Liver (tissue), 9 donors: ENCODE results near the gene AIPL1. TPM values are rescaled to one million over a fixed set of nuclear protein-coding genes. Genes with fewer than 3 reads are reported as not detected.

Experiments used
- DNase-seq: peaks from one replicate; pipeline ENCODE4 v3.0.0-alpha.2; 2017; ENCODE audit warnings: low spot score
- H3K27ac ChIP-seq, 2 donors: one replicate each; pipeline ENCODE4 v1.7.0; 2013; ENCODE audit warnings: inconsistent platforms in 2 of 2, low read length in 2 of 2, control low read depth in 1 of 2, low read depth in 1 of 2, mild to moderate bottlenecking in 1 of 2
- H3K27me3 ChIP-seq, 4 donors: one replicate each; pipeline versions ENCODE4 v1.6.1 to v1.7.0; 2013; ENCODE audit warnings: low read length in 3 of 4, inconsistent platforms in 1 of 4, mild to moderate bottlenecking in 1 of 4, moderate library complexity in 1 of 4; ENCODE audit not compliant: control insufficient read depth in 4 of 4, insufficient read depth in 4 of 4
- H3K36me3 ChIP-seq, 4 donors: one replicate each; pipeline versions ENCODE4 v1.6.1 to v1.7.0; 2013; ENCODE audit warnings: low read length in 3 of 4, mild to moderate bottlenecking in 3 of 4, low read depth in 1 of 4, moderate library complexity in 1 of 4; ENCODE audit not compliant: control insufficient read depth in 4 of 4, insufficient read depth in 3 of 4
- H3K4me1 ChIP-seq, 4 donors: one replicate each; pipeline versions ENCODE4 v1.6.1 to v1.7.0; 2013; ENCODE audit warnings: low read length in 3 of 4, mild to moderate bottlenecking in 3 of 4, moderate library complexity in 1 of 4; ENCODE audit not compliant: control insufficient read depth in 4 of 4, insufficient read depth in 4 of 4
- H3K4me3 ChIP-seq, 3 donors: one replicate each; pipeline versions ENCODE4 v1.6.1 to v1.7.0; 2013; ENCODE audit warnings: low read length in 3 of 3, control low read depth in 1 of 3, low read depth in 1 of 3, mild to moderate bottlenecking in 1 of 3
- H3K9ac ChIP-seq, 2 donors: one replicate each; pipeline ENCODE4 v1.7.0; 2013; ENCODE audit warnings: low read length in 2 of 2, mild to moderate bottlenecking in 2 of 2, moderate library complexity in 2 of 2, control low read depth in 1 of 2, low read depth in 1 of 2
- H3K9me3 ChIP-seq, 4 donors: one replicate each; pipeline versions ENCODE4 v1.6.1 to v1.7.0; 2013; ENCODE audit warnings: low read length in 3 of 4; ENCODE audit not compliant: control insufficient read depth in 4 of 4
- ATF3 ChIP-seq: IDR thresholded peaks from 2 replicates; pipeline ENCODE4 v1.6.1; 2016; ENCODE audit warnings: antibody characterized with exemption
- CTCF ChIP-seq: fragments of 150-350 bp; IDR thresholded peaks from 2 replicates; pipeline ENCODE4 v1.5.1; 2017; ENCODE audit warnings: improper control_type of control experiment, low read depth, low read length; ENCODE audit not compliant: missing input control
- EGR1 ChIP-seq, 2 donors: IDR thresholded peaks; 2 replicates each; pipeline ENCODE4 v1.6.1; 2016 to 2018; ENCODE audit warnings: antibody characterized with exemption in 2 of 2, low read depth in 2 of 2
- FOXA1 ChIP-seq: IDR thresholded peaks from 2 replicates; pipeline ENCODE4 v1.6.1; 2016; ENCODE audit warnings: antibody characterized with exemption
- FOXA2 ChIP-seq: IDR thresholded peaks from 2 replicates; pipeline ENCODE4 v1.6.1; 2016; ENCODE audit warnings: antibody characterized with exemption
- GABPA ChIP-seq, 2 donors: IDR thresholded peaks in 1 of 2; conservative IDR thresholded peaks in 1 of 2; 2 replicates each; pipeline ENCODE4 v1.6.1; 2016; ENCODE audit warnings: antibody characterized with exemption in 2 of 2, mild to moderate bottlenecking in 1 of 2, moderate library complexity in 1 of 2
- HNF4A ChIP-seq, 2 donors: conservative IDR thresholded peaks; 2 replicates each; pipeline ENCODE4 v1.6.1; 2016; ENCODE audit warnings: antibody characterized with exemption in 2 of 2, mild to moderate bottlenecking in 2 of 2
- HNF4G ChIP-seq: IDR thresholded peaks from 2 replicates; pipeline ENCODE4 v1.6.1; 2016; ENCODE audit warnings: antibody characterized with exemption
- JUND ChIP-seq, 2 donors: IDR thresholded peaks; 2 replicates each; pipeline ENCODE4 v1.6.1; 2016; ENCODE audit warnings: antibody characterized with exemption in 2 of 2
- MAX ChIP-seq: IDR thresholded peaks from 2 replicates; pipeline ENCODE4 v1.6.1; 2016; ENCODE audit warnings: antibody characterized with exemption
- NR2F2 ChIP-seq: IDR thresholded peaks from 2 replicates; pipeline ENCODE4 v1.6.1; 2016; ENCODE audit warnings: antibody characterized with exemption
- RAD21 ChIP-seq, 2 donors: IDR thresholded peaks; 2 replicates each; pipeline ENCODE4 v1.6.1; 2016; ENCODE audit warnings: antibody characterized with exemption in 2 of 2, mild to moderate bottlenecking in 2 of 2
- REST ChIP-seq: IDR thresholded peaks from 2 replicates; pipeline ENCODE4 v1.6.1; 2016; ENCODE audit warnings: antibody characterized with exemption, mild to moderate bottlenecking
- RXRA ChIP-seq, 2 donors: IDR thresholded peaks; 2 replicates each; pipeline ENCODE4 v1.6.1; 2017 to 2018; ENCODE audit warnings: antibody characterized with exemption in 2 of 2, mild to moderate bottlenecking in 1 of 2
- SP1 ChIP-seq: IDR thresholded peaks from 2 replicates; pipeline ENCODE4 v1.6.1; 2018; ENCODE audit warnings: antibody characterized with exemption, mild to moderate bottlenecking
- TAF1 ChIP-seq: conservative IDR thresholded peaks from 2 replicates; pipeline ENCODE4 v1.6.1; 2016; ENCODE audit warnings: antibody characterized with exemption, mild to moderate bottlenecking
- YY1 ChIP-seq: IDR thresholded peaks from 2 replicates; pipeline ENCODE4 v1.6.1; 2016; ENCODE audit warnings: antibody characterized with exemption, mild to moderate bottlenecking
- ZBTB33 ChIP-seq: IDR thresholded peaks from 2 replicates; pipeline ENCODE4 v1.6.1; 2016; ENCODE audit warnings: antibody characterized with exemption
- WGBS: extraction: QIAGEN DNeasy Blood & Tissue Kit; methylation state at CpG from one replicate; pipeline ENCODE4 v1.1.7; 2013; 5-methylcytosine and 5-hydroxymethylcytosine counted together
- polyA plus RNA-seq, 2 donors: library from polyadenylated mRNA; stranded (reverse) in 1 of 2; unstranded in 1 of 2; fragments of 200-250 nt in 1 of 2; fragments of >200 nt in 1 of 2; fragmentation: Nextera tagmentation in 1 of 2; extraction: Ambion mirVana in 1 of 2; gene quantifications; one replicate each; pipeline versions ENCODE4 v1.2.1 to v1.2.3, GENCODE V29; 2013 to 2015
- total RNA-seq, 2 donors: library from RNA; depleted of rRNA; stranded (reverse); fragments of >200 nt; gene quantifications; one replicate each; pipeline ENCODE4 v1.2.3, GENCODE V29; 2014
- donor health status: healthy.
- donor health status: healthy.
- donor health status: healthy.
- donor health status: healthy.
- donor health status: healthy.

The AIPL1 gene
- total and polyA plus RNA-seq, 4 donors, result not detected

- peaks cover 0 to 5% (median 1%) of the 10 kb centered on the region in 4 donors for H3K4me1 ChIP-seq
- no peak for DNase-seq
- no peaks in the 10 kb centered on the region for H3K9me3 ChIP-seq
- WGBS, result 85% methylated on average over 14 of the region's 14 CpGs
- H3K4me3 ChIP-seq, result no peak overlapping the region
- TF ChIP-seq YY1 (no peak), GABPA (IDR thresholded peaks at IDR 0.05 in 1 of 2, conservative IDR thresholded peaks at IDR 0.05 in 1 of 2) (no peak), FOXA2 (no peak), MAX (no peak), NR2F2 (no peak), HNF4A (conservative IDR thresholded peaks at IDR 0.05) (no peak), EGR1 (IDR thresholded peaks at IDR 0.05; ENCODE audit: low read depth in 2 of 2) (no peak), RXRA (IDR thresholded peaks at IDR 0.05) (no peak), TAF1 (no peak), CTCF (no peak), HNF4G (no peak), RAD21 (IDR thresholded peaks at IDR 0.05) (no peak)
- peaks cover 0 to 2% (median 0%) of the 10 kb centered on the region in 4 donors for H3K27me3 ChIP-seq
- no peak overlapping the region for H3K9ac ChIP-seq
- H3K27ac ChIP-seq, result no peak overlapping the region
- no peaks in the 10 kb centered on the region for H3K36me3 ChIP-seq
Observed at GRCh38 chr17:6453279-6454024, 18.5 kb upstream of the AIPL1 start.

- Histone ChIP-seq H3K9me3 (no peaks in the 10 kb centered on the region), H3K27ac (no peak overlapping the region), H3K4me1 (peaks cover 0 to 5% (median 1%) of the 10 kb centered on the region in 4 donors), H3K9ac (no peak overlapping the region), H3K36me3 (no peaks in the 10 kb centered on the region), H3K27me3 (peaks cover 0 to 2% (median 0%) of the 10 kb centered on the region in 4 donors), H3K4me3 (no peak overlapping the region)
- TF ChIP-seq HNF4G, result no peak
- no peak for TF ChIP-seq FOXA1
- no peak for TF ChIP-seq HNF4A (conservative IDR thresholded peaks at IDR 0.05)
- no peak for TF ChIP-seq EGR1 (IDR thresholded peaks at IDR 0.05; ENCODE audit: low read depth in 2 of 2)
- no peak for TF ChIP-seq ZBTB33
- no peak for TF ChIP-seq MAX
- no peak for TF ChIP-seq SP1
- TF ChIP-seq YY1, result no peak
- TF ChIP-seq NR2F2, result no peak
- TF ChIP-seq RAD21 (IDR thresholded peaks at IDR 0.05), result no peak
- TF ChIP-seq ATF3, result no peak
- no peak for TF ChIP-seq JUND (IDR thresholded peaks at IDR 0.05)
- no peak for TF ChIP-seq GABPA (IDR thresholded peaks at IDR 0.05 in 1 of 2, conservative IDR thresholded peaks at IDR 0.05 in 1 of 2)
- TF ChIP-seq CTCF, result no peak
- no peak for TF ChIP-seq FOXA2
- TF ChIP-seq RXRA (IDR thresholded peaks at IDR 0.05), result no peak
- TF ChIP-seq REST, result no peak
- no peak for TF ChIP-seq TAF1
- no peak for DNase-seq
- WGBS, result 92% methylated on average over 10 of the region's 10 CpGs
Observed at GRCh38 chr17:6452471-6453266, 17.7 kb upstream of the AIPL1 start.
